Suprapubic skin (tissue), 4 donors: ENCODE measurements around the gene BICD1. TPM values are rescaled to one million over a fixed set of nuclear protein-coding genes. Genes with fewer than 3 reads are reported as not detected.

Experiments
- DNase-seq, 2 donors: peaks; one replicate each; pipeline ENCODE4 v3.0.0-alpha.2; 2019; ENCODE audit warnings: low spot score in 2 of 2
- H3K27ac ChIP-seq: fragments of 200-600 bp; sonication (generic); one replicate; pipeline ENCODE4 v1.5.1; 2019
- H3K27me3 ChIP-seq: fragments of 200-600 bp; sonication (generic); one replicate; pipeline ENCODE4 v1.5.1; 2019
- H3K36me3 ChIP-seq: fragments of 200-600 bp; sonication (generic); one replicate; pipeline ENCODE4 v1.5.1; 2019
- H3K4me1 ChIP-seq: fragments of 200-600 bp; sonication (generic); one replicate; pipeline ENCODE4 v1.5.1; 2019
- H3K4me3 ChIP-seq: fragments of 200-600 bp; sonication (generic); one replicate; pipeline ENCODE4 v1.5.1; 2019; ENCODE audit warnings: mild to moderate bottlenecking
- H3K9me3 ChIP-seq: fragments of 200-600 bp; sonication (generic); one replicate; pipeline ENCODE4 v1.5.1; 2019
- EP300 ChIP-seq: sonication (generic); formaldehyde crosslinking; IDR thresholded peaks from one replicate; pipeline ENCODE4 v1.6.1; 2017; ENCODE audit warnings: antibody characterized with exemption
- POLR2A ChIP-seq, 2 donors: fragments of 450-650 bp; IDR thresholded peaks; one replicate each; pipeline ENCODE4 v1.6.1; 2017; ENCODE audit warnings: antibody characterized with exemption in 2 of 2, mild to moderate bottlenecking in 2 of 2, moderate library complexity in 2 of 2
- POLR2AphosphoS5 ChIP-seq, 3 donors: sonication (generic); formaldehyde crosslinking; IDR thresholded peaks; one replicate each; pipeline ENCODE4 v1.6.1; 2017; ENCODE audit warnings: antibody characterized with exemption in 3 of 3
- WGBS: methylation state at CpG from one replicate; pipeline ENCODE4 v1.1.5; 2018; 5-methylcytosine and 5-hydroxymethylcytosine counted together
- total RNA-seq, 4 donors: library from RNA; depleted of rRNA; stranded (reverse); fragments of >200 nt; gene quantifications; one replicate each; pipeline ENCODE4 v1.1.0, GENCODE V29; 2016
- TF ChIP-seq, protein P1 (sequence below), 2 donors: fragments of 200-600 bp in 1 of 2; fragments of 450-650 bp in 1 of 2; sonication (generic) in 1 of 2; IDR thresholded peaks; one replicate each; pipeline ENCODE4 v1.5.1; 2016 to 2019; ENCODE audit warnings: antibody characterized with exemption in 2 of 2, mild to moderate bottlenecking in 1 of 2, moderate library complexity in 1 of 2

The BICD1 gene
- total RNA-seq, 4 donors from 2014 or later = 1.5 to 5.4 (median 2.5) TPM

DNA sequence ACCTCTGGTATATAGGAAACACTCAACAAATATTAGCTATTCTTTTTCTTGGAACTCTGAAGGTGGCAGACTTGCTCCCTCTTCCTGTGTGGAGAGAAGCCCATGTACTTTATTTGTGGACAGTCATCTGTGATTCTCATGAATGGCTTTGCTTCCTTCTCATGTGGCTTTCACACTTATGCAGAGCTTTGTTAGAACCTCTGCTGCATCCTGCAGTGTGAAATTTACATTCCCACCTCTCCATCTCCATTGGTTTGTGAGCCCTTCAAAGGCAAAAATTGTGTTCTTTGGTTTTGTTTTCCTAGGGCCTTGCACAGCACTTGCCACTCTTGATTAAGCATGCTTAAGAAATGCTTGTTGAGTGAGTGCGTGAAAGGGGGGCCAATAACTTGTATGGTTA, 51.9 kb downstream of the BICD1 start:
- no peak for TF ChIP-seq EP300
- TF ChIP-seq, protein P1, sequence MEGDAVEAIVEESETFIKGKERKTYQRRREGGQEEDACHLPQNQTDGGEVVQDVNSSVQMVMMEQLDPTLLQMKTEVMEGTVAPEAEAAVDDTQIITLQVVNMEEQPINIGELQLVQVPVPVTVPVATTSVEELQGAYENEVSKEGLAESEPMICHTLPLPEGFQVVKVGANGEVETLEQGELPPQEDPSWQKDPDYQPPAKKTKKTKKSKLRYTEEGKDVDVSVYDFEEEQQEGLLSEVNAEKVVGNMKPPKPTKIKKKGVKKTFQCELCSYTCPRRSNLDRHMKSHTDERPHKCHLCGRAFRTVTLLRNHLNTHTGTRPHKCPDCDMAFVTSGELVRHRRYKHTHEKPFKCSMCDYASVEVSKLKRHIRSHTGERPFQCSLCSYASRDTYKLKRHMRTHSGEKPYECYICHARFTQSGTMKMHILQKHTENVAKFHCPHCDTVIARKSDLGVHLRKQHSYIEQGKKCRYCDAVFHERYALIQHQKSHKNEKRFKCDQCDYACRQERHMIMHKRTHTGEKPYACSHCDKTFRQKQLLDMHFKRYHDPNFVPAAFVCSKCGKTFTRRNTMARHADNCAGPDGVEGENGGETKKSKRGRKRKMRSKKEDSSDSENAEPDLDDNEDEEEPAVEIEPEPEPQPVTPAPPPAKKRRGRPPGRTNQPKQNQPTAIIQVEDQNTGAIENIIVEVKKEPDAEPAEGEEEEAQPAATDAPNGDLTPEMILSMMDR (IDR thresholded peaks at IDR 0.05) = no peak
- no peak overlapping the region for H3K4me3 ChIP-seq
- H3K27ac ChIP-seq = no peak overlapping the region
- no peak for DNase-seq
- H3K4me1 ChIP-seq = no peaks in the 10 kb centered on the region
- H3K36me3 ChIP-seq = no peaks in the 10 kb centered on the region
- no peaks in the 10 kb centered on the region for H3K27me3 ChIP-seq
- WGBS = 100% methylated on average over 1 of the region's 1 CpG
- no peaks in the 10 kb centered on the region for H3K9me3 ChIP-seq

DNA sequence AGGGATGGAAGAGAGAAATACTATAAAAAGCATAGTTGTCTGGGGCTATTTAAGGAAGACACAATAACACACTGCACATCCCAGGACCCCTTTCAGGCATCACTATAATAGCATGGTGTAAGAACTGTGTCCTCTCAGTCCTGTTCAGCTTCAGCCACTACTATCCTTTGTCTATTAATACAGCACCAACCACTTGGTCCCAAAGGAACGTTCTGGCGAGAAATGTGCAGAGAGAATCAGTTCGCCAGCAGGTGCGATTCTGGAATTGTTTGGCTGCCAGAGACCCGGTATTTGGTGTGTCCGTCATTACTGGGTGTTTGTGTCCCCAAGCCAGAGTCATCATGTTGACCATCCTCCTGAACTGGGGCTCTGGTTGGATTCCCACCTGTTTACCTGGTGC, 52.7 kb downstream of the BICD1 start:
- Histone ChIP-seq H3K4me1 (no peaks in the 10 kb centered on the region), H3K9me3 (no peaks in the 10 kb centered on the region), H3K4me3 (no peak overlapping the region), H3K27me3 (no peaks in the 10 kb centered on the region), H3K27ac (no peak overlapping the region), H3K36me3 (no peaks in the 10 kb centered on the region)
- WGBS = 96% methylated on average over 6 of the region's 6 CpGs
- no peak for DNase-seq
- TF ChIP-seq POLR2AphosphoS5 (IDR thresholded peaks at IDR 0.05) (no peak), POLR2A (IDR thresholded peaks at IDR 0.05) (no peak), EP300 (no peak)
- TF ChIP-seq, protein P1 (IDR thresholded peaks at IDR 0.05) = no peak

- no peaks in the 10 kb centered on the region for H3K4me1 ChIP-seq
- 48% methylated on average over 3 of the region's 3 CpGs for WGBS
- TF ChIP-seq, protein P1 (IDR thresholded peaks at IDR 0.05) = no peak
- TF ChIP-seq POLR2AphosphoS5 (IDR thresholded peaks at IDR 0.05) (no peak), EP300 (no peak), POLR2A (IDR thresholded peaks at IDR 0.05) (no peak)
- no peaks in the 10 kb centered on the region for H3K36me3 ChIP-seq
- H3K27me3 ChIP-seq = no peaks in the 10 kb centered on the region
- H3K9me3 ChIP-seq = no peaks in the 10 kb centered on the region
- no peak overlapping the region for H3K4me3 ChIP-seq
- H3K27ac ChIP-seq = no peak overlapping the region
- no peak for DNase-seq
Observed at GRCh38 chr12:32159925-32160324, 53.3 kb downstream of the BICD1 start.

GRCh38 chr12:32161058-32161457, 54.4 kb downstream of the BICD1 start:
- H3K36me3 ChIP-seq = no peaks in the 10 kb centered on the region
- H3K9me3 ChIP-seq = no peaks in the 10 kb centered on the region
- WGBS = 90% methylated on average over 5 of the region's 5 CpGs
- DNase-seq = no peak
- TF ChIP-seq, protein P1 (IDR thresholded peaks at IDR 0.05) = no peak
- TF ChIP-seq EP300 (no peak), POLR2AphosphoS5 (IDR thresholded peaks at IDR 0.05) (no peak), POLR2A (IDR thresholded peaks at IDR 0.05) (no peak)
- H3K4me3 ChIP-seq = no peak overlapping the region
- H3K4me1 ChIP-seq = no peaks in the 10 kb centered on the region
- no peaks in the 10 kb centered on the region for H3K27me3 ChIP-seq
- no peak overlapping the region for H3K27ac ChIP-seq

- WGBS = 86% methylated on average over 2 of the region's 2 CpGs
Observed at GRCh38 chr12:32163596-32163995, 56.9 kb downstream of the BICD1 start.

More at GRCh38 chr12:32163596-32163995, 56.9 kb downstream of the BICD1 start:
- Histone ChIP-seq H3K9me3 (no peaks in the 10 kb centered on the region), H3K36me3 (no peaks in the 10 kb centered on the region), H3K27me3 (no peaks in the 10 kb centered on the region), H3K27ac (no peak overlapping the region), H3K4me3 (no peak overlapping the region), H3K4me1 (no peaks in the 10 kb centered on the region)
- TF ChIP-seq POLR2A (IDR thresholded peaks at IDR 0.05) (no peak), EP300 (no peak), POLR2AphosphoS5 (IDR thresholded peaks at IDR 0.05) (no peak)
- TF ChIP-seq, protein P1 (IDR thresholded peaks at IDR 0.05) = no peak
- DNase-seq = no peak
